K562 (cell line): Measurements from ENCODE around the gene NPIPB2. TPM values are rescaled to one million over a fixed set of nuclear protein-coding genes. Genes with fewer than 3 reads are reported as not detected.

Experiments
- ATAC-seq: fragments of 200-7000 bp; cut with Tn5 transposase; 3 replicates; pipeline ENCODE4 v1.9.1; 2020; ENCODE audit warnings: moderate library complexity
- BruUV-seq: library from RNA; stranded (reverse); fragments of 400-500 nt; replicated peaks from 2 replicates; lab custom pipeline; 2021; lab: Mats Ljungman, UMichigan
- CTCF ChIA-PET: fragments of 300-600 bp; formaldehyde crosslinking; extraction: SDS; loops from one replicate; lab custom pipeline; 2021; ENCODE audit warnings: low intra/inter-chr PET ratio; lab: Yijun Ruan, JAX
- POLR2A ChIA-PET: fragments of 300-600, 350-650 bp; sonication (Branson Sonifier 250); formaldehyde crosslinking; extraction: SDS; loops from one replicate; lab custom pipeline; 2021; ENCODE audit warnings: antibody characterized with exemption, inconsistent platforms; lab: Yijun Ruan, JAX
- DNase-seq, 4 experiments: peaks; one replicate each; pipeline versions ENCODE4 v3.0.0 to v3.0.0-alpha.2; 2011 to 2018; ENCODE audit warnings: low spot score in 3 of 4, mixed read lengths in 3 of 4; ENCODE audit errors: extremely low read depth in 1 of 4
- FAIRE-seq: peaks from 2 replicates; lab custom pipeline; 2011; peaks lifted over from hg19 to GRCh38; lab: Jason Lieb, UNC
- H2AFZ ChIP-seq: 2 replicates; pipeline ENCODE4 v1.6.0; 2011; ENCODE audit warnings: low read depth, low read length, control low read depth, inconsistent platforms
- H3K27ac ChIP-seq: fragments of 200-600 bp; 3 replicates; pipeline ENCODE4 v1.8.0; 2011; ENCODE audit warnings: low read depth, mild to moderate bottlenecking, control low read depth, inconsistent platforms, low read length, moderate library complexity, mixed read lengths; ENCODE audit errors: extremely low read depth
- H3K27me3 ChIP-seq, 2 experiments: fragments of 300-600 bp in 1 of 2; 2 replicates in 1 of 2; 3 replicates in 1 of 2; pipeline versions ENCODE4 v1.6.0 to v1.8.0; 2011; ENCODE audit warnings: inconsistent platforms in 2 of 2, low read length in 2 of 2, mild to moderate bottlenecking in 1 of 2, mixed read lengths in 1 of 2, moderate library complexity in 1 of 2; ENCODE audit not compliant: control insufficient read depth in 2 of 2, insufficient read depth in 2 of 2
- H3K36me3 ChIP-seq: fragments of 300-600 bp; 3 replicates; pipeline ENCODE4 v1.8.0; 2011; ENCODE audit warnings: mild to moderate bottlenecking, low read length, inconsistent platforms; ENCODE audit not compliant: control insufficient read depth, insufficient read depth
- H3K4me1 ChIP-seq, 2 experiments: fragments of 200-600 bp in 1 of 2; replicated peaks in 1 of 2; 2 replicates in 1 of 2; 3 replicates in 1 of 2; pipeline versions ENCODE4 v1.5.1 to v1.8.0; 2011; ENCODE audit warnings: inconsistent platforms in 2 of 2, low read length in 2 of 2, mild to moderate bottlenecking in 1 of 2, mixed read lengths in 1 of 2, moderate library complexity in 1 of 2; ENCODE audit not compliant: control insufficient read depth in 2 of 2, insufficient read depth in 2 of 2
- H3K4me2 ChIP-seq: 2 replicates; pipeline ENCODE4 v1.6.1; 2011; ENCODE audit warnings: low read length, control low read depth, inconsistent platforms, mixed read lengths; ENCODE audit not compliant: insufficient read depth
- H3K4me3 ChIP-seq: fragments of 200-600 bp; sonication (generic), shearing (Covaris generic); 2 replicates; pipeline ENCODE4 v1.5.1; 2016; ENCODE audit warnings: control low read depth, inconsistent platforms
- H3K79me2 ChIP-seq: fragments of 200-600 bp; 3 replicates; pipeline ENCODE4 v1.8.0; 2011; ENCODE audit warnings: low read length, inconsistent platforms; ENCODE audit not compliant: control insufficient read depth, insufficient read depth
- H3K9ac ChIP-seq, 2 experiments: 2 replicates each; pipeline versions ENCODE4 v1.6.0 to v1.6.1; 2011; ENCODE audit warnings: low read depth in 2 of 2, low read length in 2 of 2, control low read depth in 1 of 2, inconsistent platforms in 1 of 2, mild to moderate bottlenecking in 1 of 2, mixed read lengths in 1 of 2; ENCODE audit not compliant: insufficient read depth in 1 of 2
- H3K9me1 ChIP-seq: one replicate; pipeline ENCODE4 v1.6.0; 2011; ENCODE audit warnings: inconsistent platforms, mild to moderate bottlenecking, low read length, moderate library complexity; ENCODE audit not compliant: control insufficient read depth, insufficient read depth
- H3K9me3 ChIP-seq: replicated peaks from 2 replicates; pipeline ENCODE4 v1.5.1; 2011; ENCODE audit warnings: low read depth, low read length, inconsistent platforms; ENCODE audit not compliant: control insufficient read depth, insufficient read depth
- H4K20me1 ChIP-seq: replicated peaks from 2 replicates; pipeline ENCODE4 v1.6.1; 2011; ENCODE audit warnings: low read length, inconsistent platforms, mixed read lengths; ENCODE audit not compliant: control insufficient read depth, insufficient read depth
- CHCHD3 ChIP-seq: fragments of 250-450 bp; sonication (Bioruptor Pico); IDR thresholded peaks from 2 replicates; pipeline ENCODE4 v2.1.2; 2022; ENCODE audit warnings: mild to moderate bottlenecking
- CREM ChIP-seq: IDR thresholded peaks from 2 replicates; pipeline ENCODE4 v1.6.1; 2014; ENCODE audit warnings: antibody characterized with exemption, low read depth
- CTBP1 ChIP-seq: fragments of 450-650 bp; IDR thresholded peaks from 2 replicates; pipeline ENCODE4 v1.6.1; 2016; ENCODE audit warnings: borderline replicate concordance
- HCFC1 ChIP-seq: IDR thresholded peaks from 2 replicates; pipeline ENCODE4 v1.6.1; 2012; ENCODE audit warnings: low read depth, low read length, improper control_type of control experiment
- HSF4 ChIP-seq: fragments of 250-450 bp; sonication (Bioruptor Pico); IDR thresholded peaks from 2 replicates; pipeline ENCODE4 v2.1.2; 2022; ENCODE audit warnings: mild to moderate bottlenecking, moderate library complexity, borderline replicate concordance
- ILK ChIP-seq: fragments of 450-650 bp; IDR thresholded peaks from 2 replicates; pipeline ENCODE4 v1.6.1; 2016; ENCODE audit warnings: missing genetic modification characterization, low read depth, mild to moderate bottlenecking, missing compliant biosample characterization, moderate library complexity, borderline replicate concordance
- IRF1 ChIP-seq: sonication (generic); formaldehyde crosslinking; IDR thresholded peaks from 2 replicates; pipeline ENCODE4 v1.8.0; 2022; ENCODE audit warnings: missing genetic modification reagents, mild to moderate bottlenecking, borderline replicate concordance
- KDM4B ChIP-seq, 2 experiments: fragments of 450-650 bp in 1 of 2; sonication (generic) in 1 of 2; IDR thresholded peaks; 2 replicates each; pipeline ENCODE4 v1.6.1; 2016 to 2017; ENCODE audit warnings: borderline replicate concordance in 2 of 2, antibody characterized with exemption in 1 of 2, low read depth in 1 of 2, mild to moderate bottlenecking in 1 of 2
- MEF2A ChIP-seq: IDR thresholded peaks from 2 replicates; pipeline ENCODE4 v1.6.1; 2011; ENCODE audit warnings: low read depth, mild to moderate bottlenecking, low read length, moderate library complexity; ENCODE audit not compliant: control insufficient read depth
- NCOA4 ChIP-seq: fragments of 450-650 bp; IDR thresholded peaks from 2 replicates; pipeline ENCODE4 v1.6.1; 2018; ENCODE audit warnings: mild to moderate bottlenecking; ENCODE audit not compliant: partially characterized antibody
- NCOA6 ChIP-seq: fragments of 450-650 bp; IDR thresholded peaks from 2 replicates; pipeline ENCODE4 v1.6.1; 2017; ENCODE audit warnings: mild to moderate bottlenecking
- RBM14 ChIP-seq: fragments of 200-400 bp; formaldehyde crosslinking; IDR thresholded peaks from 2 replicates; pipeline ENCODE4 v1.6.1; 2018; ENCODE audit warnings: low read depth, mild to moderate bottlenecking, low read length, moderate library complexity, borderline replicate concordance; ENCODE audit not compliant: insufficient read depth
- SP1 ChIP-seq: sonication (generic); formaldehyde crosslinking; IDR thresholded peaks from 2 replicates; pipeline ENCODE4 v1.8.1; 2022; ENCODE audit warnings: mild to moderate bottlenecking, missing genetic modification reagents
- TAF7 ChIP-seq: fragments of 450-650 bp; IDR thresholded peaks from 2 replicates; pipeline ENCODE4 v1.6.1; 2016; ENCODE audit warnings: missing genetic modification characterization, missing compliant biosample characterization
- TCF3 ChIP-seq: sonication (generic); formaldehyde crosslinking; IDR thresholded peaks from 2 replicates; pipeline ENCODE4 v1.4.0; 2020; ENCODE audit warnings: mild to moderate bottlenecking, missing genetic modification reagents
- TFAM ChIP-seq: fragments of 250-450 bp; sonication (Bioruptor Pico); conservative IDR thresholded peaks from 2 replicates; pipeline ENCODE4 v1.5.0; 2021; ENCODE audit warnings: mild to moderate bottlenecking, moderate library complexity
- TRIM28 ChIP-seq: fragments of 450-650 bp; IDR thresholded peaks from 2 replicates; pipeline ENCODE4 v1.6.1; 2017
- ZFP30 ChIP-seq: fragments of 250-450 bp; sonication (Bioruptor Pico); IDR thresholded peaks from 2 replicates; pipeline ENCODE4 v1.8.0; 2022; ENCODE audit warnings: moderate library complexity, mild to moderate bottlenecking, inconsistent platforms, borderline replicate concordance
- ZNF445 ChIP-seq: fragments of 250-450 bp; sonication (Bioruptor Pico); IDR thresholded peaks from 2 replicates; pipeline ENCODE4 v1.4.0; 2020; ENCODE audit warnings: low read depth, mild to moderate bottlenecking, moderate library complexity
- ZNF57 ChIP-seq: fragments of 450-650 bp; formaldehyde crosslinking; IDR thresholded peaks from 2 replicates; pipeline ENCODE4 v1.4.0; 2020; ENCODE audit warnings: mild to moderate bottlenecking, moderate library complexity
- WGBS: fragments of 100-300 bp; shearing (Covaris generic); methylation state at CpG from one replicate; pipeline ENCODE4 v1.1.6; 2016; ENCODE audit warnings: low coverage, mixed read lengths; ENCODE audit not compliant: insufficient coverage; ENCODE audit errors: missing lambda C conversion rate; 5-methylcytosine and 5-hydroxymethylcytosine counted together
- in situ Hi-C: fragments of 300-500 bp; cut with MboI; formaldehyde crosslinking; loops from 4 replicates; pipeline ENCODE4 v1.15.0; 2018; ENCODE audit warnings: inconsistent platforms, mixed read lengths
- intact Hi-C: fragments of 100-400 bp; cut with micrococcal nuclease; formaldehyde crosslinking; loops from 2 replicates; pipeline ENCODE4 v1.14.2; 2022
- polyA plus RNA-seq, 8 experiments: library from polyadenylated mRNA; depleted of rRNA in 4 of 8; stranded (reverse) in 5 of 8; unstranded in 3 of 8; fragments of >200 nt; fragmentation: Nextera tagmentation in 2 of 8; fragmentation: Illumina TruSeq in 1 of 8; extraction: Ambion mirVana in 2 of 8; extraction: Trizol in 1 of 8; gene quantifications; 2 replicates each; pipeline versions ENCODE4 v1.2.1 to v1.2.3, GENCODE V29; 2011 to 2014; ENCODE audit warnings: inconsistent platforms in 1 of 8, missing spikeins in 1 of 8
- total RNA-seq, 7 experiments: library from RNA; depleted of rRNA in 6 of 7; stranded (reverse); fragments of >200 nt in 6 of 7; fragmentation: Illumina TruSeq in 2 of 7; extraction: Trizol in 2 of 7; gene quantifications; 2 replicates each; pipeline versions ENCODE4 v1.2.1 to v1.2.3, GENCODE V29; 2011 to 2021; ENCODE audit warnings: low replicate concordance in 1 of 7

Gene NPIPB2
- total and polyA plus RNA-seq, 9 of the 15 experiments (the other 6 are each of a cell fraction or from before 2014, with no cell fraction given) = 0.21 to 2.9 (median 1.6) TPM; not detected in 1

DNA sequence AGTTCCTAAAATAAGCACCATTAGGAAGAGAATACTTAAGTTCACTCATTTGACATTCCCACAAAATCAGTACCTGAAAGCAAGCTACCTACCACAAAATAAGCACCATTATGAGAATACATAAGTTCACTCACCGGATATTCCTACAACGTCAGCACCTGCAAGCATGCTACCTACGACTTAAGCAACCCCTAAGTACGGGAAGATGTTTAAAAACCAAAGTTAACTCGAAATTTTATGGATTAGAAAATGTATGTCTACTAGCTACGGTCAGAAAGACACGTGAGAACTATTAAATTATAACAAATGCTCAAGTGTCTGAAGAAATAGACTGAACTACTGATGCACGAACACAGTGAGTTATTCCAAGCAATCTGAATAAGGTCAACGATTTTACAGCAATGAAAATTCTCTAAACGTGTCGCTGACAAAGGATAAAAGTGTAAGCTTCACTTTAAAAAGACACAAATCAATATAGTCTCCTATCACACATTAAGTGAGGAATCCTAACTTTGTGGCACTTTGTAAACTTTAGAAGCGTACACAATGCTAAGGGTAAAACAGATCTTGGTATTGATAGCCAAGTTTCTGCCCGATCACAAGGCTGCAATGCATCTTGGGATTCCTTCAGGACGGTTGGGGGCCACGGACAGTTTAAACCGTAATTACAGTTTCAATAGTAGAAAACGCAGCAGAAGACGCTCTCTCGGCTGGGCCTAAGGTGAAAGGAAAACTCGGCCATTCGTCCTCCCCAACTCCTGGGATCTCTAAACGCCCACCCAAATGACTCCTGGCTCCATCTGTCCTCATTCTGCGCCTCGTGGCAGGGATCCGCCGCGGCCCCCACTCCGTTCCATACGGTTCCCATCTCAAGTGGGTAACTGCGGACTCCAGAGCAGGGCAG lies 27.4 kb downstream of the NPIPB2 start (continued):
- TF ChIP-seq CHCHD3 (CRISPR knock-in tag) (no peak), HCFC1 (0 out of 2 replicates have a peak, but pooled peaks have one; percentile 17)

DNA sequence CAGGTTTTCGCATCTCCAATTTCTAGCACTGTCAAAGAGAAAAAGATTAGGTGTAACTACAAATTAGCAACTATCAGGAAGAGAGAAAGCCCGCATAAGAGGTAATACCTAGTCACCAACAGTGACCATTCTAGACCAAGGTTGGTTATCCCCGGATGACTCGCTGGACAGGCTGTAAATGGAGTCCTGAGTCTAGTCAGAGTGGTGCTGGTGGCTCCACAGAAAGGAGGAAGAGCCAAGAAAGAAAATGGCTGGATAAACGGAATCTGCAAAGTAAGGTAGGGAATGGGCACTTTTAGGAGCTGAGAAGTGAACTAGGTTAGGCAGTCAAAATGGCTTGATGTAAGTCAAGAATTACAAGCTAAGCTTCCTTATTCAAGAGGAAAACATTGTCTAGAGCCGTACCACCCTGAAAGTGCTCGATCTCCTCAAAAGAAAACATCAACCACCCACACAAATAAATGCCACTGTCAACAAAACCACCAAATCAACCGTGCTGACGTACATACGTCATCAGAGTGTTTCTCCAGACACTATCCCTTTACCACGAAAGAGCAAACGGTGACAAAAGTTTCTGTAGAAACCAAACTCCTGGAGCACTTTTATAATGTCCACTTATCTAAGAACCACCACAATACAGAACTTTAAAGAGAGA lies 28.3 kb downstream of the NPIPB2 start:
- peak overlapping the region; percentile 92 for H3K27ac ChIP-seq
- H3K4me3 ChIP-seq = peak overlapping the region; percentile 95
- BruUV-seq = no TSS peak
- FAIRE-seq = peak; percentile 72
- intact Hi-C loops (no loop called here), in situ Hi-C loops (no loop called here)
- H2AFZ ChIP-seq = no peak overlapping the region
- H4K20me1 ChIP-seq = peaks cover 44% of the 10 kb centered on the region
- CTCF ChIA-PET = interaction anchor here (1.4 kb wide), 1 partner anchor 154 kb away, joined by 5 read pairs; no protein-coding TSS in a partner anchor
- no peaks in the 10 kb centered on the region for H3K9me3 ChIP-seq
- DNase-seq = peak in 2 of 4 experiments; percentile 19 to 37
- no peaks in the 10 kb centered on the region for H3K27me3 ChIP-seq
- peak overlapping the region; percentile 82 for H3K4me2 ChIP-seq
- H3K9ac ChIP-seq = peak overlapping the region; percentile 84 to 92; a peak in 3 of 4 replicates
- H3K36me3 ChIP-seq = peaks cover 51% of the 10 kb centered on the region
- WGBS = 3% methylated on average over 12 of the region's 12 CpGs
- peaks cover 16 to 23% of the 10 kb centered on the region in 2 experiments for H3K4me1 ChIP-seq
- H3K79me2 ChIP-seq = peaks cover 72% of the 10 kb centered on the region
- no peak for ATAC-seq
- H3K9me1 ChIP-seq = no peaks in the 10 kb centered on the region
- POLR2A ChIA-PET = interaction anchor here (0.5 to 2.3 kb wide), 3 partner anchors 11 to 87 kb away, joined by 3 to 8 read pairs (median 3); no protein-coding TSS in a partner anchor
- TF ChIP-seq ZFP30 (CRISPR knock-in tag) (no peak), ZNF445 (no peak), CTBP1 (0 out of 2 replicates have a peak, but pooled peaks have one; percentile 12), NCOA4 (no peak), ILK (tag) (no peak), SP1 (CRISPR knock-in tag) (peak; percentile 41; the same call in 1 of the 2 replicates), TAF7 (tag) (no peak), TRIM28 (no peak), IRF1 (CRISPR knock-in tag) (no peak), HSF4 (CRISPR knock-in tag) (no peak), NCOA6 (0 out of 2 replicates have a peak, but pooled peaks have one; percentile 31), ZNF57 (no peak), RBM14 (no peak), TCF3 (CRISPR knock-in tag) (no peak), TFAM (no peak), CREM (peak; percentile 64), KDM4B (IDR thresholded peaks at IDR 0.05; ENCODE audit: borderline replicate concordance in 2 of 2, low read depth in 1 of 2) (no peak), MEF2A (no peak)
